ENCODE data around the gene PPARGC1A.

Gene PPARGC1A

GRCh38 chr4:23909671-23910070, 19.8 kb upstream of the PPARGC1A start:
- no peak for DNase-seq

- no peak for DNase-seq
Observed at GRCh38 chr4:23906839-23907238, 17.0 kb upstream of the PPARGC1A start.

DNA sequence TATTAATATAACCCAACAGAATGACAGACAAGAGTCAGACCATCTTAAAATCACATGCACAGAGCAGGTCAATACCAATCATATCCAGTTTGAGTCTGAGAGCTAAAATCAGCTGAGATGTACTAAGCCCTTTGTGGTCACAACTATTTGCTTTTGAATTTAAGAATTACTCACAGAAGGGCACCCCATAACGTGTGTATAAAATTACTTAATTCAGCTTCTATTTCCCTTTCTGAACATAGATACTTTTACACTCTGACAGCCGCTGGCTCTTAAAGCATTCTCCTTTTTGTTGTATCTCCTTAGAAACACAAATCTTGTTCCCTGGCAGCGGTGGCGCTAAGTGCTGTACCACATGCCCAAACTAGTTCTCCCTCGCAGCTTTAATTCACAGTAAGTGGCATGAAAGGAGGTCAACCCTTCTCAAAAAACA, 14.8 kb upstream of the PPARGC1A start:
- DNase-seq: no peak

DNA sequence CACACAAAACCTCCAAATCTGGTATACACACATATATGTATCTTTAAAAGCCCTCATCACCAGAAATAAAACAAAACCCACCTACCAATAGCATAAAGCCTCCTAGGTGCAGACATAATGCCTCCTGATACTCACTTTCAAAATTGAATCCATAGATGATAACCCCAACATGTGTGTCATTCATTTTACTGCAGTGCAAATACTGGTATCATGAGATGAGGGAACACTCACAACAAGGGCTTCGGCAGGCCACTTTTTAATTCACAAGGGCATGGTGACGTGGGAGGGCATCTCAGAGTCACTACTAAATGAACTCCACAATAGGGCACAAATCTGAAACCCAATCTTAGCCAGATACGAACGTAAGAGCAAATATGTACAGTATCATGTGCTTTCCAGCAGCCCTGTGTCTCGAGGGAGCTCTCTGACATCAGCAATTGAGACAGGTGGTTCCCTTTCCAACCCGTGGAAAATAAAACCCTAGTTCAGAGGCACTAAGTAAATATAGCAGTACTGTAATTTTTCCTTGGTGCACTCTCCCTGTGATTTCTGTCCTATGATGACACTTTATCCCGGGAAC, 14.1 kb upstream of the PPARGC1A start:
- DNase-seq: no peak

DNA sequence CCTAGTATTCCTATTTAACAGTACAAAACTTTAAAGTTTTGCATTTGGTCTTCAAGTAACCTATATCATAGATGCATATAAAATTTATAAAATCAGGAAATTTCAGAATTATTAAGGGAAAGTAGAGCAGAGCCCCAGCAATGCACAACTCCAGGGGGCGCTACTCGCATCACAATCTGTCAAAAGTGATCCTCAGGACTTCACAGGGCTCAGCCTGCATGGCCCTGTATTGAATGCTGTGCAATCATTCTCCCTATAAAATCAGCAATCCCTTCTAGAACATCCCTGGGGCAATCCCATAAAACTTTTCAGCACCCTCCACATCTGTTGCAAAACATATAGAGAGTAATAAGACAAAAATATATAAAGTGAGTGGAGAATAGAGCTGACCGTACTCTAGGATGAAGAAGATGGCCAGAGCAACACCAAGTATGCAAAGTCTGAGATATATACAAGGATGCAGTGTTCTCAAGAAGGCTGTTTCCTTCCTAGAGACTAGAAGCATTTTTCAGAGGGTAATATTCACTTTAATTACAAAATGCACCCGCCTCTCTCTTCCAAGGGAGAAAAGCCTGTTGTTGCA, 12.5 kb upstream of the PPARGC1A start:
- no peak for DNase-seq

GRCh38 chr4:23900636-23901035, 10.8 kb upstream of the PPARGC1A start:
- DNase-seq: no peak

DNA sequence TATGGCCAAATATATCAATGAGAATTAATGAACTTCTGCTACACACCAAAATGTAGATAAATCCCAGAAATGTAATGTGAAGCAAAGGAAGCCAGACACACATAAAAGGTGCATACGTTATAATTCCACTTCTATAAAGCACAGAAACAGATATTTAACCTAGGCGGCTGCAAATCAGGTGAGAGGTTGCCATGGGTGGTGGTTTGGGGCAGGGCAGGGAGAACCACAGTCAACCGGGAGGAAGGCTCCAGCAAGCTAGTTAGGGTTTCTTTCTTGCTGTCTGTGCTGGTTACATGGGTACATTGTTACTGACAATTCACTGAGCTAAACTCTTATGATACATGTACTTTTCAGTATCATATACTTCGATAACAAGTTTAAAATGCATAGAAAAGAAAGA, 9.7 kb upstream of the PPARGC1A start:
- DNase-seq: no peak

DNA sequence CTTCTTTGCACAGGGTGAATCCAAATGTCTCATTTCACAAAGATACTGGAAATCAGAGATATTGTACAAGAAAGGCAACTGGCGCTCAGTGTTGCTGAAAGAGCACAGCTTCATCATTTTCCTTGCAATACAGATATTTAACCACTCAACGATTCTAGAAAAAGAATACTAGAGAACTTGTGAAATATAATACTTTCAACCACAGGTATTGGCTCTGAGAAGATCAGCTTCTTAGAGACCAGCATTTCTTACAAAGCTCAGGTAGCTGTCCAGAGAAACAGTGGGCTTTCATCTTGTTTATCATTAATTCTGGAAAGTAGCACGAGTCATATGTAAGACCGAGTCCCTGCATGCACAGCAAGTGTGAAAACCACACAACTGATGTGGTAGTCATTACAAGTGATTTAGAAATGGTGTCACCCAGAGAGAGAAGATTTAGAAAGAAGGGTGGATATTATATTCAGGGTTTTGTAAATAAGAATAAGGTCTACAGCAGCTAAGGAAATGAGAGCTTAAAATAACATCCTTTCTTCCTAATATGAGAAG, 7.8 kb upstream of the PPARGC1A start:
- DNase-seq: no peak

- no peak for DNase-seq
Observed at GRCh38 chr4:23894021-23894420, 4.2 kb upstream of the PPARGC1A start.

DNA sequence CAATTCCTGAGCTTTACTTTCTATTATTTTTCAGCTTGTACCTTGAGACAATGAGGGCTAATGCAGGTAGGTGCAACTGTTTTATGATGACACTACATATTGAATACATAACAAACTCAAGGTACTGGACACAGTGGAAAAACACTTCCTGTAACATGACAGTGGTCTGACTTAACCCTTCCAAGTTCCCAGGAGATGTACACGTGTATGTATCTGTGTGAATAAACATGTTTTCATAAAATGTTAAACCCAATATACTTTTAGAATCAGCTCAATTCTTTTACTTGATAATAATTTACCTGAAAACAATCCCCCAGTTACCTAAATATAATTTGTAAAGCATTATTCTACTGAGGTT, 1.2 kb upstream of the PPARGC1A start:
- no peak for DNase-seq

- DNase-seq: no peak
Observed at GRCh38 chr4:23890369-23891063, 669 bp upstream of the PPARGC1A start.

- no peak for DNase-seq
Observed at GRCh38 chr4:23889391-23889790, 456 bp downstream of the PPARGC1A start.

DNA sequence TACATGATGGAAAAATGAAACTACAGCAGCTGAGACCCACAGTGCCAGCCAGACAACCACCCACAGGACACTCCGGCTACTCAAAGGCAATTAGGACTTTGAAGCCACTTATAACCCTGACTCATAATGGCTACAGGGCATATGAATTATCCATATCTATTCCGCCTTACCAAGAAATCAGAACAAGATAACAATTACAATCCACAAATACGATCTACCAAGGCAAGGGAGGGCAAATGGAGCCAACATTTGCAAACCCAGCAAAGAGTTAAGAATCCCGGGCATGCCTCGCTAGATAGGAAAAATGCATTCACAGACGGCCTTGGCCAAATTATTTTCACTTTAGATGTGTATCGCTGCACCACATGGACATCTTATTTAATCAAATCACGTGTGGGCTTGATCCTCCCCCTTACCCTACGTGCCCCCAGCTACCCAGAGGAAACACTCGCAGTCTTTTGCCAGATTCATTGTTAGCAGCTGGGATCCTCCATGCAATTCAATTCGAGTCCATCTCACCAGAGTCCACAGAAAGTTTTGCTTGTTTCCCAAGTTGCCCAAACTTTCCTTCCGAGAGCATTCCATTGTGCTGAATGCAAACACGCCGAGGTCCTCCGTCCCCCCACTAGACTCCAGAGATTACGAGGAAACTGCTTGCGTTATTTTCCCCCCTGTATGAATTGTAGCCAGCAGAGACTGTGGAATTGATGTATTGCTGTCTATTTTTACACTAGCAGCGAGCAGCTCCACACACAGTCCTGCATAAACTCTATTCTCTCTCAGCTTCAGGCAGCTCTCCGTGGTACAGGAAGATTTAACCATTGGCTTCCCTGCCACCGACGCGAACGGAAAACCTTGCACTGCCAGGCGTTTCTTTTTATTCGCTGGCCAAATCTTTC, 1.2 kb downstream of the PPARGC1A start:
- DNase-seq: no peak

GRCh38 chr4:23887989-23888388, 1.9 kb downstream of the PPARGC1A start:
- DNase-seq: no peak

DNA sequence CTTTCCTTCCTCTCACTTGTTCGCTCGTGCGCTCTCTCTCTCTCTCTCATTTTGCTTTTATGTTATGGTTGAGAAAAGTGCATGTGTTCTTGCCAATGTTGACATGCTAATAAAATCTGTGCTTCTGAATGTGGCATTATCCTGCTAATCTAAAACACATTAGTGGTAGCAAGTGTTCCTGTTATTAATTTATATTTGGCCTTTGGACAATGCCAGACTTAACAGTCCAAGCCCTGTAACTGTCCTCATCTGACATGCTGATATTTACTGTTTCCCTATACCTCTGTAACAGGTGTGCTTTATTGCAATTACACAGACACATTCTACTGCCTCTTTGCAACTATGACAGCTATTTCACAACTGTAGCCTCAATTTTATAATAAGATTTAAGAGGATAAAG, 2.7 kb downstream of the PPARGC1A start:
- DNase-seq: no peak

GRCh38 chr4:23885943-23886590, 3.8 kb downstream of the PPARGC1A start:
- DNase-seq: no peak

- DNase-seq: no peak
Observed at GRCh38 chr4:23884741-23885140, 5.1 kb downstream of the PPARGC1A start.

DNA sequence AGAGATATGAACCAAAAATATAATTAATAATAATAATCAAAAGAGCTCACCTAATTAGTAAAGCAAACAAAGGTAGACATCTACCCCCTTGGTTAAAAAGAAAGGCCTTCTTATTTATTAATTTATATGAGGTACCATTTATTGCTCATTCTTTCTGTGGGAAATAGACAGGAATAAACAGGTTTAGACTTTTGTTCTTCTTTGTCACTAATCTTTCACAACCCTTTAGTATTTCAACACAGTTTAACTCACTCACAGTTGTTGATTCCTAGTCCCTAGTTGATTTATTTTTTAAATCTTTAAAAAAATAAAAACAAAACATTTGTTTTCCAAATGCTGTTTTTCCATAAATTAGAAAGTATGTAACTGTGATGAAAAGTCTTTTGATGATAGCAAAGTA, 5.6 kb downstream of the PPARGC1A start:
- DNase-seq: no peak

DNA sequence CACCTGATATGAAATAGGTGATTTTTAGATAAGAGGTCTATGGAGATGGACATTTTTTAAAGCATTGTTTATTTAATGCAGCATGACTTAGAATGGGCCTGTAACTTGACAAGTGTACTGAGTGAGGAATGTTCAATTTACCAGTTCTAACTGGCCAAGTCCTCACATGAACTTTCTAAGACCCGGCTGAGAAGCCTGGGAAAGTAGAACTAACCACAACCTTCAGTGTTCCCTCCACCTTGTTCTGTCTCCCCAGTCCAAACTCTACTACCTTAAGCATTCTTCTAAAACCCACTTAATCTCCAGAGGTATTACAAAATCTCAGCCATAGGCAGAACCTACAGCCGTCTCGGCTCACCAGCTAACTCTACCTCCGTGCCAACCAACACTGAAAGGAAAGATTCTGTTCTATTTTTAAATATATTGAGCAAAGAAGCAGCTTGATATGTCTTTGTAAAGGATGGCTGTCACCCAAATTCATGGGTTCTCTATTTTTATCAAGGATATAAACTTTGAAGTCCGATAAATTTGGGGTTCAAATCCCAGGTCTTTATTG, 6.8 kb downstream of the PPARGC1A start:
- DNase-seq: no peak

DNA sequence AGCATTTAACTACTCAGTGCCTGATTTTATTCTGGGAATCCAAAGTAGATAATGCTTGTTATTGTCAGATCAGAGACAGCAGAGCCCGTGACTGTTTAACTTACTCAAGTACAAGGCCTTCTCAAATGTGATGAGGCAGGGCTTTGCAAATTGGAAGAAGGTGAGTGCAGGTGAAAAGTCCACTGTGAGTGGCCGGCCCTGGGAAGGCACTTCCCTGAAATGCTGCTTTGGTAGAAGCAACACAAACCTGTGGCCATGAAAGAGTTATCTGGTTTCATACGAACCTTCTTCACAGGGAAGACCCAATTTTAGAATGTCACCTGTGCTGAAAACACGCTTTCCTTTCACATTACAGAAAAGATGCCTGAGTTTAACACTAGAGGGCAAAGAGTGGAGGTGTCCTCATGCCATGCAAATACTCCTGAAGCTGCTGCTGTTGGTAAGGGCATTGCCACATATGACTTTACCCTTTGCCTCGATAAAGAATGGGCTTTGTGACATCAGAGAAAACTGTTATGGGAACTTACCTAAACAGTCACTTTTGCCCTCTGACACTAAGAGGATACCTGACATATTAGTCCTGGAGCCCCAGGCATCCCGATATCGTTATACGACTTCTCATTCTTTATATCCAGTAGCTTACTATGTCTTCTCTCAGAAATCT, 8.0 kb downstream of the PPARGC1A start:
- DNase-seq: no peak

- no peak for DNase-seq
Observed at GRCh38 chr4:23881052-23881501, 8.8 kb downstream of the PPARGC1A start.
